ENCODE data around the gene SETX. TPM values are rescaled to one million over a fixed set of nuclear protein-coding genes. Genes with fewer than 3 reads are reported as not detected.

Gene SETX
- total RNA-seq, 2 experiments from 2014 or later = 67.9 to 79.2 TPM

DNA sequence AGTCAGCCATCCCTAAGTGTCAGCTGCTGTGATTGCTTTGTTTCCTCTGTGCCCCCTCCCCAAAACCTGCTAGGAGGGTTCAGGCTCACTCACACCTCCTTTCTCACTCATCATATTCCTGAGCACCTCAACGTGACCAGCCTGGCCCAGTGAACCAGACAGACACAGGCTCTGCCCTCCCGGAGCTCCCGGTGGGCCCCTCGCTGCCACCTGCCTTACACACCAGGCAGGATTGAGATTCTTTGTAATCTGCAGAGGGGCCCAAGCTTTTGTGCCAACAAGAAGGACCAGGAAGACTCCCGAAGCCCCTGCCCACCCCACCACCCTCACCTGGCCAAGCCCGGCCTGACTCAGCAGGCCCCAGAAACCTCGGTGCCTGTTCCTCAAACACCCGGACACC lies 105.1 kb downstream of the SETX start:
- Histone ChIP-seq H3K9me3 (ENCODE audit: low read length) (no peaks in the 10 kb centered on the region), H3K4me2 (ENCODE audit: low read length) (no peak overlapping the region), H3K9me2 (ENCODE audit: insufficient read depth, low read length) (no peaks in the 10 kb centered on the region), H3K4me1 (ENCODE audit: insufficient read depth, low read length, poor library complexity, severe bottlenecking) (no peaks in the 10 kb centered on the region), H3K27ac (ENCODE audit: low read depth, low read length, poor library complexity, severe bottlenecking) (no peak overlapping the region), H2AFZ (ENCODE audit: low read length) (no peak overlapping the region), H4K20me1 (ENCODE audit: insufficient read depth, low read length) (no peaks in the 10 kb centered on the region), H3K4me3 (ENCODE audit: low read depth, low read length, poor library complexity, severe bottlenecking) (no peak overlapping the region), H3K36me3 (ENCODE audit: insufficient read depth, low read length) (no peaks in the 10 kb centered on the region), H3K79me2 (ENCODE audit: insufficient read depth, low read depth, low read length) (no peaks in the 10 kb centered on the region)
- CTCF ChIA-PET (ENCODE audit: unreplicated experiment) = no interaction called here
- no peak for TF ChIP-seq EZH2phosphoT487 (IDR thresholded peaks at IDR 0.05; ENCODE audit: borderline replicate concordance, low read depth, low read length)
- TF ChIP-seq, protein P1, sequence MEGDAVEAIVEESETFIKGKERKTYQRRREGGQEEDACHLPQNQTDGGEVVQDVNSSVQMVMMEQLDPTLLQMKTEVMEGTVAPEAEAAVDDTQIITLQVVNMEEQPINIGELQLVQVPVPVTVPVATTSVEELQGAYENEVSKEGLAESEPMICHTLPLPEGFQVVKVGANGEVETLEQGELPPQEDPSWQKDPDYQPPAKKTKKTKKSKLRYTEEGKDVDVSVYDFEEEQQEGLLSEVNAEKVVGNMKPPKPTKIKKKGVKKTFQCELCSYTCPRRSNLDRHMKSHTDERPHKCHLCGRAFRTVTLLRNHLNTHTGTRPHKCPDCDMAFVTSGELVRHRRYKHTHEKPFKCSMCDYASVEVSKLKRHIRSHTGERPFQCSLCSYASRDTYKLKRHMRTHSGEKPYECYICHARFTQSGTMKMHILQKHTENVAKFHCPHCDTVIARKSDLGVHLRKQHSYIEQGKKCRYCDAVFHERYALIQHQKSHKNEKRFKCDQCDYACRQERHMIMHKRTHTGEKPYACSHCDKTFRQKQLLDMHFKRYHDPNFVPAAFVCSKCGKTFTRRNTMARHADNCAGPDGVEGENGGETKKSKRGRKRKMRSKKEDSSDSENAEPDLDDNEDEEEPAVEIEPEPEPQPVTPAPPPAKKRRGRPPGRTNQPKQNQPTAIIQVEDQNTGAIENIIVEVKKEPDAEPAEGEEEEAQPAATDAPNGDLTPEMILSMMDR (conservative IDR thresholded peaks at IDR 0.05; ENCODE audit: low read length) = no peak
- BruUV-seq (replicated peaks) = no TSS peak
- POLR2A ChIA-PET = no interaction called here
- intact Hi-C loops (cut with micrococcal nuclease; ENCODE audit: unreplicated experiment) = no loop called here
- no peak for DNase-seq (ENCODE audit: low spot score)

- BruUV-seq (replicated peaks) = no TSS peak
- Histone ChIP-seq H3K9me3 (ENCODE audit: low read length) (no peaks in the 10 kb centered on the region), H4K20me1 (ENCODE audit: insufficient read depth, low read length) (no peaks in the 10 kb centered on the region), H2AFZ (ENCODE audit: low read length) (no peak overlapping the region), H3K9me2 (ENCODE audit: insufficient read depth, low read length) (no peaks in the 10 kb centered on the region), H3K79me2 (ENCODE audit: insufficient read depth, low read depth, low read length) (no peaks in the 10 kb centered on the region), H3K4me2 (ENCODE audit: low read length) (no peak overlapping the region), H3K36me3 (ENCODE audit: insufficient read depth, low read length) (no peaks in the 10 kb centered on the region), H3K27ac (ENCODE audit: low read depth, low read length, poor library complexity, severe bottlenecking) (no peak overlapping the region), H3K4me3 (ENCODE audit: low read depth, low read length, poor library complexity, severe bottlenecking) (no peak overlapping the region), H3K4me1 (ENCODE audit: insufficient read depth, low read length, poor library complexity, severe bottlenecking) (no peaks in the 10 kb centered on the region)
- TF ChIP-seq, protein P1 (conservative IDR thresholded peaks at IDR 0.05; ENCODE audit: low read length) = no peak
- TF ChIP-seq EZH2phosphoT487 (IDR thresholded peaks at IDR 0.05; ENCODE audit: borderline replicate concordance, low read depth, low read length) = no peak
- POLR2A ChIA-PET = no interaction called here
- DNase-seq (ENCODE audit: low spot score) = no peak
- CTCF ChIA-PET (ENCODE audit: unreplicated experiment) = no interaction called here
- intact Hi-C loops (cut with micrococcal nuclease; ENCODE audit: unreplicated experiment) = no loop called here
Observed at GRCh38 chr9:132249123-132249522, 105.7 kb downstream of the SETX start.

DNA sequence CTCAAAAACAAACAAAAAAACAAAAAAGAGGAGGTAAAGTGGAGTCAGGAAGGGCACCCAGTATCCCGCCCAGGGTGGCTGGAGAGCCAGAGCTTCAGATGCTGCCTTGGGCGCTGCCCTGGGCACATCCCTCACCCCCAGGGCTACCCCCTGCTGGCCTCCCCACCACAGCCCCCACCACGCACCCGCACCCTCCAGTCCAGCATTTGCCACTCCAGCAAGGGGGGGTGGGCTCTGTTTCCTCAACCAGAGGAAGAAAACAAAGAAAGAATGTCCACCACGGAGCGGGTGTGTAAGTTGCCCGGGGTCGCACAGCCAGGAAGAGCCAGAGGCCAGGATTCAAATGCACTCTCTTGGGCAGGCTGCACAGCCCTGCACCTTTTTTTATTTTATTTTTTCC lies 106.8 kb downstream of the SETX start:
- intact Hi-C loops (cut with micrococcal nuclease; ENCODE audit: unreplicated experiment) = no loop called here
- Histone ChIP-seq H3K79me2 (ENCODE audit: insufficient read depth, low read depth, low read length) (no peaks in the 10 kb centered on the region), H3K27ac (ENCODE audit: low read depth, low read length, poor library complexity, severe bottlenecking) (no peak overlapping the region), H4K20me1 (ENCODE audit: insufficient read depth, low read length) (no peaks in the 10 kb centered on the region), H2AFZ (ENCODE audit: low read length) (no peak overlapping the region), H3K4me2 (ENCODE audit: low read length) (no peak overlapping the region), H3K9me3 (ENCODE audit: low read length) (no peaks in the 10 kb centered on the region), H3K4me1 (ENCODE audit: insufficient read depth, low read length, poor library complexity, severe bottlenecking) (peaks cover 9% of the 10 kb centered on the region), H3K4me3 (ENCODE audit: low read depth, low read length, poor library complexity, severe bottlenecking) (no peak overlapping the region), H3K9me2 (ENCODE audit: insufficient read depth, low read length) (no peaks in the 10 kb centered on the region), H3K36me3 (ENCODE audit: insufficient read depth, low read length) (no peaks in the 10 kb centered on the region)
- POLR2A ChIA-PET = no interaction called here
- TF ChIP-seq, protein P1 (conservative IDR thresholded peaks at IDR 0.05; ENCODE audit: low read length) = no peak
- no peak for TF ChIP-seq EZH2phosphoT487 (IDR thresholded peaks at IDR 0.05; ENCODE audit: borderline replicate concordance, low read depth, low read length)
- no TSS peak for BruUV-seq (replicated peaks)
- CTCF ChIA-PET (ENCODE audit: unreplicated experiment) = no interaction called here
- no peak for DNase-seq (ENCODE audit: low spot score)

Measured in OCI-LY7 (cell line).